Ovary (tissue), 3 donors: ENCODE data around the gene COL27A1.

Experiments
- EP300 ChIP-seq: sonication (generic); formaldehyde crosslinking; IDR thresholded peaks from one replicate; pipeline ENCODE4 v1.6.1; 2017; ENCODE audit warnings: antibody characterized with exemption
- POLR2A ChIP-seq: fragments of 450-650 bp; IDR thresholded peaks from one replicate; pipeline ENCODE4 v1.6.1; 2017; ENCODE audit warnings: antibody characterized with exemption, mild to moderate bottlenecking, moderate library complexity
- TF ChIP-seq, protein P1 (sequence below), 3 donors: fragments of 450-650 bp in 2 of 3; fragments of 200-600 bp in 1 of 3; IDR thresholded peaks; one replicate each; pipeline versions ENCODE4 v1.5.1 to v1.8.0; 2016 to 2022; ENCODE audit warnings: antibody characterized with exemption in 3 of 3, mild to moderate bottlenecking in 1 of 3
- donor health status: DM: no; HTN: no; CAD: no.

DNA sequence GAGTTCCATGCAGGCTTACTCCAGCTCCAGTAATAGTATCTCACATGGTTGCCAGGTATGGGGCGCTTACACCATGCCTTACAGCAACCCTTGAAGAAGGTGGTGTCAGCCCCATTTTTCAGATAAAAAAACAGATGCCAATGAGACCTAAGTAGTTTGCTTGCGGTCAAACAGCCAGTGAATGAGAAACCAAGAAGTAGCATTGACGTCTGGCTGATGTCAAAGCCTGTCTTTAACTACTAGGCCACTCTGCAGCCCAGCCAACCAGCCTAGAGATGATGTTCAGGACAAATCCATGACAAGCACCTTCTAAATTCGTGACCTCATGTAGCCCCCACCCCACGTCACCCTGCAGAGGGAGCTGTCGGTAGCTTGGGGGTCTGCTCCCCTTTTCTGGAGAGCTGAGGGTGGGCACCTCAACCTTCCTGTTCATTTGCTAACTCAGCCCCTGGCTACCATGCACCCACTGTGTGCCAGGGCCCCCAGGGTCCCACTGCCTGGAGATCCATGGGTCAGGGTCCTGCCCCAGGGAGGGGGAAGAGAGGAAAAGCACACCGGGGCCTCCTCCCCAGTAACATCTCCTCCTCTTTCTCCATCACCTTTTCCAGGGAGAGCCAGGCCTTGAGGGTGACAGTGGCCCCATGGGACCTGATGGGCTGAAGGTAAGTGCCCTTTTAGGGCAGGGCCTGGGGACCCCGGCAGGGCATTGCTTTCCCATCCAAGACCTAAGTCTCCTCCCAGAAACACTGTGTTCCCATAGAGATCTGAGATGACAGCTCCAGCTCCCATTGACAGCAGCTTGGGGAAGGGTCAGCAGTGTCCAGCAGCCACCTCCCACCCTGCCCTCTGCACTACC is 115.0 kb downstream of the COL27A1 start:
- TF ChIP-seq, protein P1, sequence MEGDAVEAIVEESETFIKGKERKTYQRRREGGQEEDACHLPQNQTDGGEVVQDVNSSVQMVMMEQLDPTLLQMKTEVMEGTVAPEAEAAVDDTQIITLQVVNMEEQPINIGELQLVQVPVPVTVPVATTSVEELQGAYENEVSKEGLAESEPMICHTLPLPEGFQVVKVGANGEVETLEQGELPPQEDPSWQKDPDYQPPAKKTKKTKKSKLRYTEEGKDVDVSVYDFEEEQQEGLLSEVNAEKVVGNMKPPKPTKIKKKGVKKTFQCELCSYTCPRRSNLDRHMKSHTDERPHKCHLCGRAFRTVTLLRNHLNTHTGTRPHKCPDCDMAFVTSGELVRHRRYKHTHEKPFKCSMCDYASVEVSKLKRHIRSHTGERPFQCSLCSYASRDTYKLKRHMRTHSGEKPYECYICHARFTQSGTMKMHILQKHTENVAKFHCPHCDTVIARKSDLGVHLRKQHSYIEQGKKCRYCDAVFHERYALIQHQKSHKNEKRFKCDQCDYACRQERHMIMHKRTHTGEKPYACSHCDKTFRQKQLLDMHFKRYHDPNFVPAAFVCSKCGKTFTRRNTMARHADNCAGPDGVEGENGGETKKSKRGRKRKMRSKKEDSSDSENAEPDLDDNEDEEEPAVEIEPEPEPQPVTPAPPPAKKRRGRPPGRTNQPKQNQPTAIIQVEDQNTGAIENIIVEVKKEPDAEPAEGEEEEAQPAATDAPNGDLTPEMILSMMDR (IDR thresholded peaks at IDR 0.05) = no peak
- TF ChIP-seq POLR2A = no peak
- TF ChIP-seq EP300 = no peak
